Fibroblast of gingiva (primary cell): Measurements from ENCODE around the gene RNF31.
"Not testable (repeated sequence)": the region's sequence is repeated elsewhere in the genome, so short reads cannot be mapped to it uniquely, and the experiment has no call there.

Source experiments
- DNase-seq: peaks from one replicate; pipeline ENCODE4 v3.0.0-alpha.2; 2011; ENCODE audit warnings: low read depth

RNF31 gene

DNA sequence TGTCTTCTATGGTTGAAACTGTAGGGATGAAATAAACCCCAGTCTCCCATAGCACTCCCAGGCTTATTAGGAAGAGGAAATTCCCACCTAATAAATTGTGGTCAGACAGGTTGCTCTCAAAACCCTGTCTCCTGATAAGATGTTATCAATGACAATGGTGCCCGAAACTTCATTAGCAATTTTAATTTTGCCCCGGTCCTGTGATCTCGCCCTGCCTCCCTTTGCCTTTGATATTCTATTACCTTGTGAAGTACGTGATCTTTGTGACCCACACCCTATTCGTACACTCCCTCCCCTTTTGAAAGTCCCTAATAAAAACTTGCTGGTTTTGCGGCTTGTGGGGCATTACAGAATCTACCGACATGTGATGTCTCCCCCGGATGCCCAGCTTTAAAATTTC, 55.2 kb downstream of the RNF31 start:
- DNase-seq, result not testable (repeated sequence)

DNA sequence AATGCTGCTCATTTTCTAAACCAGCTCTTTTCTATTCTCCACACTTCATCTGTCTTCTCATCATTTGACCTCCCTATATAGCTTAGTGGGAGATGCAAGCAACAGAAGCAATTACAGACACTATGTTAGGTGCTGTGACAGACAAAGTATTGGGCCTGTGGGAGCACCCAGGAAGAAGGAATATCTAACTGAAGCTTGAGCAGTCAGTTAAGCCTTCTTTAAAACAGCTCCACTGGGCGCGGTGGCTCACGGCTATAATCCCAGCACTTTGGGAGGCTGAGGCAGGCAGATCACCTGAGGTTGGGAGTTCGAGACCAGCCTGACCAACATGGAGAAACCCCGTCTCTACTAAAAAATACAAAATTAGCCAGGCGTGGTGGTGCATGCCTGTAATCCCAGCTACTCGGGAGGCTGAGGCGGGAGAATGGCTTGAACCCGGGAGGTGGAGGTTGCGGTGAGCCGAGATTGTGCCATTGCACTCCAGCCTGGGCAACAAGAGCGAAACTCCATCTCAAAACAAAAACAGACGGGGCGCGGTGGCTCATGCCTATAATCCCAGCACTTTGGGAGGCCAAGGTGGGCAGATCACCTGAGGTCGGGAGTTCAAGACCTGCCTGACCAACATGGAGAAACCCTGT, 56.1 kb downstream of the RNF31 start:
- not testable (repeated sequence) for DNase-seq

GRCh38 chr14:24204163-24205146, 57.2 kb downstream of the RNF31 start:
- DNase-seq, result no peak

- DNase-seq, result no peak
Measured at GRCh38 chr14:24206260-24207103, 59.2 kb downstream of the RNF31 start.

DNA sequence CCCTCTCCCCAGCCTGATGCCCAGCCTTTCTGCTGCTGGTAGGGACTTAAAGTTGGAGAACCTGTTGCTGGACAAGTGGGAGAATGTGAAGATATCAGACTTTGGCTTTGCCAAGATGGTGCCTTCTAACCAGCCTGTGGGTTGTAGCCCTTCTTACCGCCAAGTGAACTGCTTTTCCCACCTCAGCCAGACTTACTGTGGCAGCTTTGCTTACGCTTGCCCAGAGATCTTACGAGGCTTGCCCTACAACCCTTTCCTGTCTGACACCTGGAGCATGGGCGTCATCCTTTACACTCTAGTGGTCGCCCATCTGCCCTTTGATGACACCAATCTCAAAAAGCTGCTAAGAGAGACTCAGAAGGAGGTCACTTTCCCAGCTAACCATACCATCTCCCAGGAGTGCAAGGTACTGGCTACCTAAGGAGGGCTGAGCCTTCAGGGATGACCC, 59.8 kb downstream of the RNF31 start:
- DNase-seq, result no peak

DNA sequence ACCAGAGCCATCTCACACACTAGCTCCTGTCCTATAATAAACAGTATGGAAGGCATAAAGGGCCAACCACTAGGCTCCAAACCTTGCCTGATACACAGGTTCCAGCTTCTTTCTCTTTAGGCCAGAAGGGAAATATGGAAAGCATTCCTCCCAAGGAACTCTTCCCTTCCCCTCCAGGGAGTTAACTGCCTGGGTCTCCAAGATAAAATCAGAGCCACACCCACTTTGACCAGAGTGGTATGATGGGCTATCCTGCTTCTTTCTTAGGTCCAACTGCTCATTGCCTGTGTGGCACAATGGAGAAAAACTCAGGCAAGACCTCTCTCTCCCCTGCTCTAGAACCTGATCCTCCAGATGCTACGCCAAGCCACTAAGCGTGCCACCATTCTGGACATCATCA, 60.3 kb downstream of the RNF31 start:
- DNase-seq, result no peak
